ENCODE results near the gene IYD.
"Not testable (repeated sequence)": the region's sequence is repeated elsewhere in the genome, so short reads cannot be mapped to it uniquely, and the experiment has no call there.

Gene IYD

GRCh38 chr6:150435832-150436231 lies 67.0 kb downstream of the IYD start:
- no peak for DNase-seq

DNA sequence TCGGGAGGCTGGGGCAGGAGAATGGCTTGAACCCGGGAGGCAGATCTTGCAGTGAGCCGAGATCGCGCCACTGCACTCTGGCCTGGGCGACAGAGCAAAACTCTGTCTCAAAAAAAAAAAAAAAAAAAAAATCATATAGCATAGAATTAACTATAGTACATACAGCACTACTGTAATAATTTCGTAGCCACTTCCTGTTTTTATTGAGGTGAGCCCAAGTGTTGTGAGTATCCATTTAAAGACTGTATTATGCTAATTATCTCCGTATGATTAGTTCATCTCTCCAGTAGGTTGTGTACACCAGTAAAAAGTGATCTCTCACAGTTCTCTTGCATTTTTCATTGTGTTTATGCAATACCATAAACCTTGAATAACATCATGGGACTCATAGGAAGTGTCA lies 70.6 kb downstream of the IYD start:
- DNase-seq = no peak

GRCh38 chr6:150443621-150444020 lies 74.8 kb downstream of the IYD start:
- no peak for DNase-seq

DNA sequence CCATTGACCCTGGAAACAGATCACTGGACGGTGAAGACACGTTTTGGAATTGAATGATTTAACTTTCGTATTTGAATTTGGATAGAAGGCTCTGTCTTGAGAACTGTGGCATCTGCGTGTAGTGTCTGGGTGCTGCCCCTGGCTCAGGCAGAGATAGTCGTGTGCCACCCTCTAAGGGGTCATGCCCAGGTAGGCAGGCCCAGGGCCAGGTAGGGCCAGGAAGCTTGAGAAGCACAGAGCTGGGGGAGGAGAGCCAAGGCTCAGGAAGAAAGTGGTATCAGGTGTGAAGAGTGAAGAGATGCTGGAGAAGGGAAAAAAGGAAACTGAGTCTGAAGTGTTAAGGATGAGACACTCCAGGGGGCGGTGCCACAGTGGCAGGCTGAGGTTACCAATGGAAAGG lies 75.5 kb downstream of the IYD start:
- DNase-seq = no peak

GRCh38 chr6:150445486-150445885 lies 76.7 kb downstream of the IYD start:
- no peak for DNase-seq

DNA sequence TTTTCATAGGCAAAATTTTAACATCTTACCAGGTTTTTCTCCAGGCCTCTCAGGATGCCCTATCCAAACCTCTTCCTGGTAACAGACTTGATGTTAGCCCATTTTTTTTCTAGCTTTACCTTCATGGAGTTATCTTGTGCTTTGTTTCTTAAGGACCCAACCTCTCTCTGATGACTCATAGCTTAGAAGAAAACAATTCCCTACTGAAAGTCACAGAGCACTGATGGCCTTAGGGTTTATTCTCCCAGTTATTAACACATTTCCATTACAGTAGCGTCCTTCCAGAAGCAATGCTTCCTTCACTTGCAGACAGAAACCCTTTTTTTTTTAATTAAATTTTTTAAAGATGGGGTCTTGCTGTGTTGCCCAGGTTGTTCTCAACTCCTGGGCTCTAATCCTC lies 79.4 kb downstream of the IYD start:
- DNase-seq = no peak

DNA sequence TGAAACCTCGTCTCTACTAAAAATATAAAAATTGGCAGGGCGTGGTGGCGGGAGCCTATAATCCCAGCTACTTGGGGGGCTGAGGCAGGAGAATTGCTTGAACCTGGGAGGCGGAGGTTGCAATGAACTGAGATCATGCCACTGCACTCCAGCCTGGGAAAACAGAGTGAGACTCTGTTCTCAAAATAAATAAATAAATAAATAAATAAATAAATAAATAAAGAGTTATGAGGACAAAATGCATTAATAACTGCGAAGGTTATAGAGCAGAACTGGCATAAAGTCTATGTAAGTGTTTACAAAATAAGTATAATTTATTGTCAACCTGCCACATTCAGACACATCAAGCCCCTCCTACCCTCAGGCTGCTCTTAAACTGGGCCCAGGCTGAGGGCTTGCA lies 80.2 kb downstream of the IYD start:
- not testable (repeated sequence) for DNase-seq

DNA sequence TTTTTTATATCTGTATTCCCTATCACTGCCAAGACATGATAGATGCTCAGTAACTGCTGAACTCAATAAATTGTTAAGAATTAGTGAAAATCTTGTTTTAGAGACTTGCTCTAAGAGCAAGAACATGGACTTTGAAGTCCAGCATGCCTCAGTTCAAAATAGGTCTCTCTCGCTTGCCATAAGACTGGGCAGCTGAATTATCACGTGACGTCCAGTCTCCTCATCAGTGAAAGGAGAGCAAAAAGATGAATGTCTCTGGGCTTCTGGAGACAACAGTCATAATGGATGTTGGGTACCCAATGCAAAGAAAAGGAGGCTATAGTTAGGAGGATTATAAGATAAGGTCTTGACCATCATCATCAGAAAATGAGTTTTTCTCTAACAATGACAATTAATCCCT lies 82.1 kb downstream of the IYD start:
- DNase-seq = no peak

- no peak for DNase-seq
Observed at GRCh38 chr6:150451807-150452427, 83.1 kb downstream of the IYD start.

DNA sequence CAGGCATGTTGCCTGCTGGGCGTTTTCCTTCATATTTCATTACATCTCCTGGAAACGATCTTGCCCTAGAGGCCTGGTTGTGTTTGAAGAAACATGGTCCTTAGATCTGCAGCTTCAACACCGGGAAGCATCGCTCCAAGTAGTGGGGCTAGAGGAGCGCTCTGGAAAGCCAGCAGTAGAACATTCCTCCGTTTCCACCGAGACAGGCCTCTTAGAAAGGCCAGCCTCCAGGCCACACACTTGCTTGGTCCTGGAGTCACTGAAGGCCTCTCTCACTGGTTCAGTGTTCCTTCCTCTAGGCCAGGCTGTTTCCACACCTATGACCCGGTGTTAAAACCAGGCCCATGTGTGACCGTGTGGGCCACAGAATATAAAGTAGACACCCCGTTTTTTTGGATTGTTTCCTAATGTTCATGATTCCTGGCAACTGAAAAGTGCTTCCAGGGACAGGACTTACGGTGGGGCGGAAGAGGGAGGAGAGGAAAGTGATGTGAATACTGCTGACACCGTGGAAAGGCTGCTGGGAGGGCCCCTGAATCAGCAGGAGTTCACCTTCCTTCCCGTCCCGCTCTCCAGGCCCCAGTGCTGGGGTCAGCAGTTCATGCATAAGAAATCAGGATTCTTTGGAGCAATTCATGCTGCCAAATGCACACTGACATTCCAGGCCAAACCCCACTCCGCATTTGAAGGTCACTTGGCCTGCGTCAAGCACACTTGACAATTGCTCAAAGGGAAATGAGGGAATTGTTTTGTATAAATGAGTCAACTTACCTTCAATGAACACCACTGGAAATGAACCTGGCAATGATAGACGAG lies 83.8 kb downstream of the IYD start:
- DNase-seq = no peak

DNA sequence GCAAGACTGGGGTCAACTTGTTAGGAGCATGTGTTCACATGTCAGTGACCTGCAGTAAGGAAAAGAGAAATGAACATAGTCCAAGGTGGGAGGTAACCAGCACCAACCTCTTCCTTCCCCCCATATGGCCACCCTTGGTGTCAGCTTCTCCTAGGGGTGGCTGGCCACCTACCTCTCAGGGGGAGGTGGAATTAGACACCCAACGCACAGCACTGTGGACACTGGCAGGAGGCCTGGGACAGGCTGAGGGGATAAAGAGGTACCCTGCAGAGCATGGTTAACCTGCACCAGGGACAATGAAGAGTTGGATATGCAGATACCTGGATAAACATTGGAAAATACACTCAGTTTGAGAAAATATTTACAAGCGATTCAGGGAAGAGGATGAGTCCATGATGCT lies 84.5 kb downstream of the IYD start:
- DNase-seq = no peak
